Femur (tissue), 1 donor: ENCODE data around the gene TTC27.
"Not testable (repeated sequence)": the region's sequence is repeated elsewhere in the genome, so short reads cannot be mapped to it uniquely, and the experiment has no call there.

Source experiments
- DNase-seq: peaks from one replicate; pipeline ENCODE4 v3.0.0-alpha.2; 2017

The TTC27 gene

DNA sequence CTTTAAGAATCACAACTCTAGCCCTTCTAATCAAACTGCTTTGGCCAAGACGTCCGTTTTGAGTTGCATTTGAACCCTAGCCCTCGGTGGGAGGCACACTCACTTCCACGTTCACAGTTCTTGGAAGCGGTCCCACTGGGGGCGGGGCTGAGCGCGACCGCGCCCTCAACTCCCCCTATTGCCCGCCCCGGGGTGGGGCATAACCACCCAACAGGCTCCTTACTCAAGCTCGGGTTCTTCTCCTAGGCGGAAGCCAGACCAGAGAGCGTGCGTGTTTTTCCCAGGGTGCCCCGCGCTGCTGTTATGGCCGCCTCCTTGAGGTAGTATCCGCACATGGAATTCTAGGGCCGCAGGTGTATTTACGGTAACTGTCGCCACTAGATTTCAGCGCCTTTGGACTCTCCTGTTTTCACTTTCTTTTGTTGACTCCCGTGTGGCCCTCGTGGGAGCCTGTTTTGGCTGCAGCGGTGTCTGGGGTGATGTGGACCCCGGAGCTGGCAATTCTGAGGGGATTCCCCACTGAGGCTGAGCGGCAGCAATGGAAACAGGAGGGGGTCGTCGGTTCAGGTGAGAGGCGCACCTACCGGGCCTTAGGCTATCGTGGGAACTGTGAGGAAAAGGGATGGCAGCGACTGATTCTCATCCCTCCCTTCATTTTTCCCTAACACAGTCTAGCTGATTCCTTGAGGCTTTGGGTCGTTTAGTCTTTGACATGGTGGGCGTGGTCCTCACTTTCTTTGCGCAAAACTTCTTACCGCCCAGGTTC lies at the start of gene TTC27:
Gene TTC27, plus strand, starts transcription at position 237 of the 766 bp plus-strand sequence. Its CDS starts 243 bp downstream, at position 480.
- DNase-seq = peak; percentile 97

DNA sequence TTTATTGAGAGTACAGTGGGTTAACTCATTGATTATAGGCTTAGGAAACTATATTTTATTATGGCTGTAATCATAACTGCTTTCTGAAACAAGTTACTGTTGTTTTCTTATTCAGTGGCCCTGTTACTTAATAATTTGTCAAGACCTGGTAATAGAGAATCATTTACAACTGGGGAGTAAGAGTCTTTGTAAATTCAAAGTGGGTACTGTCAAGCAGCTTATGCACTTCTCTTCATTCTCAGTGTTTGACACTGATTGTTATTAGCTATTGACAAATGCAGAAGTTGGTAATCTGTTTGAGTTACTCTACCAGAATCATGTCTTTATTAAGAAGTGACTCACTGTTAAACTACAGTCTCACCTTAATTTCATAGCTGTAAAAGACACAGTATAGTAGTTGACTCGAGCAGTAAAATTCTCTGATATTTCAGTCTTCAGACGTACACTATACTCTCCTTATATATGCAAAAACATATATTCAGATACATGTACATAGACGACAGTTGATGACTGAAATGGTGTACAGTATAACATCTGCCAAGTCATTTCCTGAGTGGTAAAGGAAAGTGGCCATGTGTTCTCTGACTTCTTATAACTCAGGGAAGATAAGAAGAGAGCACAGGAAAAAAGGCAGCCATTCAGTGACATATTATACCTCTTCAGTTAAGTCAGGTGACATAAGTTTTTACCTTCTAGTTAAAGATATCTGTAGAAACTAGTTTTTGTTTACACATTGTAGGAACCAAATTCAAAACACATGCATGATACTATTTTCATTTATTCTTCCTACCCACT lies 36.0 kb upstream of the TTC27 start:
- no peak for DNase-seq

DNA sequence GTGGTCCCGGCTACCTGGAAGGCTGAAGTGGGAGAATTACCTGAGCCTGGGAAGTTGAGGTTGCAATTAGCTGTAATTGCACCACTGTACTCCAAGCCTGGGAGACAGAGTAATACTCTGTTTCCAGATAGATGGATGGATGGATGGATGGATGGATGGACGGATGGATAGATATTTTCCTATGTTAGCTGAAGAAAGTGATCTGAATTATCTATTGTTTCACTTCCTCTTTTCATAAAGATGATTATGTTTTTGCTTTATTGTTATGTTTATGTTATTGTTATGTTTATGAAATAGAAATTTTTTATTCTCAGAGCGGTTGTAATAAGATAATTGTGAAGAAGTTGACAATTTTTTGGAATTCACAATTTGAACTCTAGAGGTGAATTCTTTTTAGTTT lies 33.3 kb upstream of the TTC27 start:
- DNase-seq = no peak

DNA sequence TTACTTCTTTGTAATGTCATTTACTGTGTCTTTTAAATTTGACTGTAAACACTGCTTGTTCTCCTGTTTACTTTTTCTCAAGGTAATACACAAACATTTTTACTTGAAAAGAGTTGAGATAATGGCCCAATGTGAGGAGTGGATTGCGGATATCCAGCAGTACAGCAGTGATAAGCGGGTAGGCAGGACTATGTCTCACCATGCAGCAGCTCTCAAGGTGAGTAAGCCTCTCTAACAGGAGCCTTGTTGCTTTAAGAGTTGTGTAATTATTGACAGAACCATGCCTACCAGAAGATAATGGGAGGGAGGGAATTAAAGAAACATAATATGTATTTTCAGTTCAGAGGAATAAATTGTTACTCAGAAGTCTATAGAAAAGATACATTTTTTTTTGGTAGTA lies 16.5 kb upstream of the TTC27 start:
- no peak for DNase-seq

DNA sequence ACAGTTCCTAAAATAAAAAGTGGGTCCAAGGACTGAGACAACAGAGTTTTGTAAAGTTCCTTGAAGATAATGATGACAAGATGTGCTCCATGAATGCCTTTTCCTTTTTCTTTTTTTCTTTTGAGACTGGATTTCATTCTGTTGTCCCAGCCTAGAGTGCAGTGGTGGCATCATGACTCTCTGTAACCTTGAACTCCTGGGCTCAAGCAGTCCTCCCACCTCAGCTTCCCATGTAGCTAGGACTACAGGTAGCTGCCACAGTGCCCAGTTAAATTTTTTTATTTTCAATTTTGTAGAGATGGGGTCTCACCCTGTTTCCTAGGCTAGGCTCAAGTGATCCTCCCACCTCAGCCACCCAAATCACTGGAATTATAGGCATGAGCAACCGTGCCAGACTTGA lies 16.1 kb upstream of the TTC27 start:
- DNase-seq = no peak

DNA sequence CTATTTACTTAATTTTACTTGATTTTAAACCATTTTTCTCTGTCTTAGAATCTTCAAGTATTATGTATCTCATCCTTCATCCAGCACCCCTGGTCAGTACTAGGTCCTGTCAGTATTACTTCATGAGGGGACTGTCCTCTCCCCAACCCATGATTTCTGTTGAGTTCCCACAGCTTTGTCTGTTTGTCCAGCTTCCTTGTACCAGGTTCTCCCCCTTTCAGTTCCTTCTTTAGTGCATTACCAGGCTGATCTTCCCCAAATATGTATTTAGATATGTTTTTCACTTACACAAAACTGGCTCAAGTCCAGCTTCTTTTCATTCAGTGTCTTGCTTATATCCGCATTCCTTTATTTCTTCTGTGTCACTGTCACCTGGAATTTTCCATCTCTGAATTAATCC lies 13.8 kb upstream of the TTC27 start:
- no peak for DNase-seq

DNA sequence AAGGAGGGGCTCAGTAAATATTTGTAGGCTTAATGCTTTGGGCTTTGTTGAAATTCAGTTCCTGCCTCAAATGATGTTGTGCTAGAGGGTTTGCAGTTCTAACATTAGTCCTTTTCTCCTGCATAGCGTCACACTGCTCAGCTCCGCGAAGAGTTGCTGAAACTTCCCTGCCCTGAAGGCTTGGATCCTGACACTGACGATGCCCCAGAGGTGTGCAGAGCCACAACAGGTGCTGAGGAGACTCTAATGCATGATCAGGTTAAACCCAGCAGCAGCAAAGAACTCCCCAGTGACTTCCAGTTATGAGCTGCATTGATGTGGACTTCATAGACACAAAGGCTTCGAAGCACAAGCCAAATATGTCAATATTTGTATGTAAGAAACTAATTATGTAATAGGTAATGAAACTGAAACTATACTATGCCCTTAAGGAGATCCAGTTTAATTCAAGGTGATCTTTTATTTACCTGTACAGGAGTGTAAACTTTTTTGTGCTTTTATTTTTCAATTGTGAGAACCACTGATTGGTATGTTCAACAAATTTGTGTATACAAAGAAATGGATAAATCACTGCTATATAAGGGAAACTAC lies 10.2 kb upstream of the TTC27 start:
- no peak for DNase-seq

DNA sequence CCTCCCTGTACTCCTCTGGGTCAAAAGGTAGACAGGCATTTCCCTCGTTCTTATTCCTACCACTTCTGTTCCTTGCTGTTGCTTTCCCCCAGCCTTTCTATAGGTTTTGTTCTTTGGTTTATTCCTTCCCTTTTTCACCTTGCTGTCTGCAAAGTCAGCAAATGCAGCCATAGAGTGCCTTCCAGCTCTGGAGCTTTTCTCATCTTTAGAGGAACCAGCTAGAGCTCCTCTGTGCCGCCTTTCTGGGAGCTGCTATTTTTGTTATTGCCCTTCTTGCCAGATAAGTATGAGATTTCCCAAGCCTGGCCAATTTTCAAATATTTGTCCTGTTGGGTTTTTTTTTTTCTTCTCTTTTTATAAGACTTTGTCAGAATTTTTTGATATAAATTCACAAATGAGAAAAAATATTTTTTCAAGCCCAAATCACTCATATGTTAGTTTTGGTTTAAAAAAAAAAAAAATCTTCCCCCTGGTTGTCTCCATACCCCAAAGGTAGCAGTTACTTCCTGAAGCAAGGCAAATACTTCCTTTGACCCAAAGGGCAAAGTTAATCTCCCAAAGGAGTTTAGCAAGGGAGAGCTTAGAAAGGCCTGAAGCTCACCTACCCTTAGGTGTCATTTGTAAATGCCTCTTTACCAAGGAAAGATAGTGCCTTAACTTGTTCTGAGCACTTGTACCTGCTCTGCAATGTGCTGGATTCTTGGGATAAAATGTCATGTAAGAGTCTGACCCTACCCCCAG lies 5.1 kb upstream of the TTC27 start:
- DNase-seq = no peak

DNA sequence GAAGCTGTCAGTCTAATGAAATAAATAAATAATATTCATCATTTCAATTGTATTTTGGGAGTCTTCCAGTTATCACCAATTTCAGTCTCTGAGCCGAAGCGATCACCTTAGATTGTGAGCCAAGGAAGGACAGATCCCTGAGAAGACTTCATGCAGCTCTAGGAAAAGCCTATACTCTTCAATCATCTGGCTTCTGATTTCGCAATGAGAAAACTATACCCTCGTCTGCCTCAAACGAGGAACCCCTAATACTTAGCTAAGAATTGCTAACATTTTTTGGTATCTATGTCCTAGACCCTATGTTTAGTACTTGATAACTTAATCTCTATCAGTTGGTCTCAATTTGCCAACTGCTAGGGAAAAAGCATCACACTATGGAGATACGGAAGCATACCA lies 4.5 kb upstream of the TTC27 start:
- DNase-seq = no peak

DNA sequence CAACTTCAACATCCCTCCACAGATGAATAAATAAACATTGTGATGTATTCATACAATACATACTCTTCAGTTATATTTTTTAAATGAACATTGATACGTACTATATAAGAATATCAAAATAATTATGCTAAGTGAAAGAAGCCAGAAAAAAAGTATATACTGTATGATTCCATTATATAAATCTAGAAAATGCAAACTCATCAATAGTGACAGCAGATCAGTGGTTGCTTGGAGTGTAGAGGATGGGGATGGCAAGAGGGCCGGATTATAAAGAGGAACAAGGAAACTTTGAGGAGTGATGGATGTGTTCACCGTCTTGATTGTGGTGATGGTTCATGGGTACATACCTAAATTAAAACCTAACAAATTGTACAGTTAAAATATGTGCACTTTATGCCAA lies 3.0 kb upstream of the TTC27 start:
- no peak for DNase-seq

DNA sequence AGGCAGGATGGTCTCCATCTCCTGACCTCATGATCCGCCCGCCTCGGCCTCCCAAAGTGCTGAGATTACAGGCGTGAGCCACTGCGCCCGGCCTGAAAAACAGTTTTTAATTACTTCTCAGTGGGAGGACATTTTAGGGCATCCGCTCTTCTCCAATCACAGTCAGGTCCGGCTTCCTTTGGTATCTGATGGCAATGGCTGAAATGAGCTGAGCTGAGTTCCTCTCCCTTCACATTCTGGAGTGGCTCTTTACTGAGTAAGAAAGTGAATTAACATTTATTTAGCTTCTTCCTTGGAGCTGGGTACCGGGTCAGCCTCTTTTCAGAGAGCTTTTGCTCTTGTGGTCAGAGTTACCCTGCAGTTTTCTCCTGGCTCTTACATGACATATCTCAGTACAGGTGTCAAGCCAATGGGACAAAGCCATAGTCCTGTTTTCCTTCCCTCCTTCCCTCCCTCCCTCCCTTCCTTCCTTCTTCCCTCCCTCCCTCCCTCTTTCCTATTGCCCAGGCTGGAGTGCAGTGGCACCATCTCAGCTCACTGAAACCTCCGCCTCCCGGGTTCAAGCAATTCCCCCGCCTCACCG lies 1.1 kb upstream of the TTC27 start:
- no peak for DNase-seq

DNA sequence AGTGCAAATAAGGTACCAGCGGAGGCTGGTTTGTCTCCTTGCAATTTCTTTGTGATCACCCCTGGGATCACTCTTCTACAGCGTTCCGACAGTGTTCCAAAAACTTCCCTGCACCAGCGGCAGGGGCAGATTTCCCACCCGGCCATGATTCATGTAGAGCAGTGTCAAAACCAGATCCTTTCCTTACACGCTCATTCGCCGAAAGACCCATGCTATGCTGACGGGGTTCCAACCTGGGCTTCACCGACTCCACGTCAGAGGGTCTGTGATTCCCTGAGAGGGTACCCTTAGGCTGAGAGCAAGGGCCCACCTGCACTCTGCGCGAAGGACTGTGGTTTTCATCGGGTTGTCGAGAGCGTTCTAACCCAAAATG lies 423 bp upstream of the TTC27 start:
- peak; percentile 58 for DNase-seq

DNA sequence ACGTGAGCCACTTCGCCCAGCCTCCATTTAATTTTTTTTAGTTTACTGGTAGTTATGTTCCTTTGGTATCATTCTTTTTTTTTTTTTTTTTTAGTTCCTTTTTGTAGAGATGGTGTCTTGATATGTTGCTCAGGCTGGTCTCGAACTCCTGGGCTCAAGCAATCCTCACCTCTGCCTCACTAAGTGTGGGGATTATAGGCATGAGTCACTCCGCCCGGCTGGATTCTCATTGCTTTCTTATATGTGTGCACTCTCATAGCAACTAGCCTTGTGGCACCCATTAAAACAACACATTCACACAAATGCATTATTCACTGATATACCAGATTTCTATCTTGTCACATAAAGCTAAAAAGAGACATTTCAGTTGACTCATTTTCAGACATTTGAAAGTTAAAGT lies 4.2 kb downstream of the TTC27 start:
- DNase-seq = no peak

DNA sequence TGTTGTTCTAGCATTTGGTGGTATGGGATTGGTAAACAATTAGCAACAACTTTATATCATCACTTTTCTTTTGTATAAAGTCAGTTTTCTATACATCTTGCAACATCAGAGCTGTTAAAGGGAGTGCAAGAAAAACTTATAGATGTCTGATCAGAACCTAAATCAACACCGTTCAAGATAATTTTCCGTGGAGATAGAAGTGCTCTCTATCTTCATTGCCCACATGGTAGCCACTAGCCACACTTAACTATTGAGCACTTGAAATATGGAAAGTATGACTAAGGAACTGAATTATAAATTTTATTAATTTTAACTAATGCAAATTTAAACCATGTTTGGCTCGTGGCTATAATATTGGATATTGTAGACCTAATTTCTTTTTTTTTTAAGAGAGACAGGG lies 5.2 kb downstream of the TTC27 start:
- DNase-seq = no peak

DNA sequence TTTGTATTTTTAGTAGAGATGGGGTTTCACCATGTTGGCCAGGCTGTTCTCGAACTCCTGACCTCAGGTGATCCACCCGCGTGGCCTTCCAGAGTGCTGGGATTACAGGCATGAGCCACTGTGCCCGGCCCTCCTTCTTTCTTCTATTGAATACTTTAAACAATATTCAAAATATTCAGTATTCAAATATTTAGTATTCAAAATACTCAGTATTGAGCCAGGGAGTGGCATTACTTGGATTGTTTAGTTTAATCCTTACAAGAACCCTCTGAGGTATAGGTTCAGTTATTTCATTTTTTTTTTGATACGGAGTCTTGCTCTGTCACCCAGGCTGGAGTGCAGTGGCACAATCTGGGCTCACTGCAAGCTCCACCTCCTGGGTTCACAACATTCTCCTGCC lies 10.7 kb downstream of the TTC27 start:
- DNase-seq = not testable (repeated sequence)

DNA sequence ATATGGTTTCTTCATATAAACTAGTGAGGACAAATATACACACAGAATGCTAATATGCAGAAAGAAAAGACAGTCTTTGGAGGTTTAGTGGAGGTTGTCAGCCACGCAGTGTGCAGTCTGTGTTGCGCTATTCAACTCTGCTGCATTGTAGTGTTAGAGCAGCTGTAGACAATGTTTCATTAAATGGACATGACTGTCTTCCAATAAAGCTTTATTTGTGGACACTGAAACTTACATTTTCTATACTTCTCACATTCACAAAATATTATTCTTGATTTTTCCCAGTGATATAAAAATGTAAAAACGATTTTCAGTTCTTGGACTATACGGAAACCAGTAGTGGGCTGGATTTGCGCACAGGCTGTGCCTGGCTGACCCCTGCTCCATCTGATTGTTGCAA lies 13.3 kb downstream of the TTC27 start:
- no peak for DNase-seq

DNA sequence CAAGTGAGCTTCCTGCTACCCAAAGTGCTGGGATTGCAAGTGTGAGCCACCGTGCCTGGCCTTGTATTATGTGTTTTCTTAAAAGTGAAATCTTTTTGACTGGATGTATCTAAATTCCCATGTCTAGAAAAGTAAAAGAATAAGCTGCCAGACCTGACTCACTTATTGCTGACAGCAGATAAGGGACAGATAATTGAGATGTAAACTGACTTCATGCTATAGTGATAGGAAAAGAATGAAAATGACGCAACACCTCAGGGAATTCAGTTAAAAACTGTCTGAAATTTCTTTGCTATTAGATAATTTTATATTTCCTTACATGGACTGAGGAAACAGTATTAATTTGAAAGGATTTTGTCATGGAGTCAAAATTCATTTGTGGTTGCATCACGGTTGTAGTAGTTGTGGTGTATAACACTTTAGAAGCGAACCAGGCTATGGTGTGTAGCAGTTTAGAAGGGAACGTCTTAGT lies 19.4 kb downstream of the TTC27 start:
- no peak for DNase-seq

DNA sequence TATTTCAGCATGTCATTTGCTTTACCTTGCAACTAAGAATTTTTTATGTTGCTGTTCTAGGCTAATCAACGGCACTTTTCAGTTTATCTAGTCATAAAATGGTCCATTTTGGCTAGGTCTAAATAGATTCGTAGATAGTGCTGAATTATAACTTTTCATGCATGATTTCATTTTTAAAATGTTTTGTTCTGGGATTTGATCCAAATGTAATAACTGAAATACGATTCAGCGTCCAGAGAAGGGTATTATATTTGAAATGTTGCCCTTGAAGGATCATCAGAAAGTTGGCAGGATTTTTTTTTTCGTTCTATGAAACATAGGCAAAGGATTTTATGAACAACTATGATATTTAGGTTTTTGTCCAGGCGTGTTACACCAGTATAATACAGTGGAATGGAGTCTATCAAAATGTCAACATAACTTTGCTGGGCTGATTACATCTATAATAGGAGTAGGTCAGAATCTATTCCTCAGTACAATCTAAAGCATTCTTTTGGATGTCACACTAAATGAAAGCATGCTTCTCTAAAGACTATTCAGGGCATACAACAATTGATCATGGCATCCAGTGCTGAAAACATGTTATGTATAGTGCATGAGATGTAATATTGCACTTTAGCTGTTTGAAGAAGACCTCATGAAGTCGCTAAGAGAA lies 24.8 kb downstream of the TTC27 start:
- no peak for DNase-seq

DNA sequence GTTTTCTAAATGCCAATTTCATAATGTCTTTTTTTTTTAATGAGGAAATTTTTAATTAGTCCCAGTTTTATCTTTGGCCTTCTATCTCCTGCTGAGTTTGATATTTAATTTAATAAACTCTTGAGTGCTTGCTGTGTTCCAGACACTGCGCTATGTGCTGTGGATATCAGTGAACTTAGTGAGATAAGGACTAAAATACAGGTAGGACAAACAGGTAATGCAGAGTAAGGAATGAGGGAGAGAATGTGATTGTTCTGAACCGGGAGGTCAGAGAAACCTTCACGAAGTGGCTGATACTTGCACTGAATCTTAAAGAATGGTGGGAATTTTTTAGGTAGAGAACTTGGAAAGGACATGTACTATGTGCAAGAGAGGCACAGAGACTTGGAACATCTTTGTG lies 28.2 kb downstream of the TTC27 start:
- no peak for DNase-seq

DNA sequence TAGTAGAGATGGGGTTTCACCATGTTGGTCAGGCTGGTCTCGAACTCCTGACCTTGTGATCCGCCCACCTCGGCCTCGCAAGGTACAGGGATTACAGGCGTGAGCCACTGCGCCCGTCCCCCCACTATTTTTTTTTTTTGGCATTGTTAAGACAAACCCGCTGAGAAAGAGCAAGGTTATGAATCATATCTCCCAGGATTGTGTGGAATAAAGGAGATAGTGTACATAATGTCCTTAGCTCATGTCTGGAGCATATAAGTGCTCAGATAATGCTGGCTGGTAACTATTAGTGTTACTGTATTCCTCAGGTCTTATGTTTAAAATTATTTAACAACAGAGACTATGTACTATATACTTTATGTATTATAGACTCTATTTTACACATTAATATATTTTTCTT lies 36.0 kb downstream of the TTC27 start:
- no peak for DNase-seq

DNA sequence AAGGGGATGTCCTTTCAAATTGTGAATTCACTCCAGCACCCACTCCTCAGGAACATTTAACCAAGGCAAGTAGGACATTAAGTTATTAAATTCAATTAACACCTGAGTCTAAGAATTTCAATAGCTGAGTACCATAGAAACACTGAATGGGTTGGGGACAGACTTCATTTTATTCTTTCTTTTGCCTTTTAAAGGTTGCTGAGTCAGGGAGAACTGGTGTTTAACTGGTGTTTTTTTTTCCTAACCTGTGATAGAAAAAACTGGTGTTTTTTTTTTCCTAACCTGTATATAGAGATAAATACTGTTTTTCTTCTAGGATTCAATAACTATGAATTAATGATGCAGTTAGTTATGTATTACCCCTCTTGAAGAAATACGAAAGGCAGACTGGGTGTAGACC lies 38.9 kb downstream of the TTC27 start:
- DNase-seq = no peak

DNA sequence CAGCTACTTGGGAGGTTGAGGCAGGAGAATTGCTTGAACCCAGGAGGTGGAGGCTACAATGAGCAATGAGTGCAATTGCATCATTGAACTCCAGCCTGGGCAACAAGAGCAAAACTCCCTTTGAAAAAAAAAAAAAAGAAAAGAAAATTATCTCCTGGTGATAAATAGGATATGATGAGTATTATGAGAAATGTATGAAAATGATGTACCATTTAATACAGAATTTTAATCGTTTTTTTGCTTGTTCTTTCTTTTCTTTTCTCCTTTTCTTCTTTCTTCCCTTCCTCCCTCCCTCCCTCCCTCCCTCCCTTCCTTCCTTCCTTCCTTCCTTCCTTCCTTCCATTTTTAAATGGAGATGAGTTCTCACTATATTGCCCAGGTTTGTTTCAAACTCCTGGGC lies 40.4 kb downstream of the TTC27 start:
- DNase-seq = no peak
